Caco-2 (cell line): ENCODE results near the gene GALNT14. TPM values are rescaled to one million over a fixed set of nuclear protein-coding genes. Genes with fewer than 3 reads are reported as not detected.

Experiments used
- BruUV-seq: library from RNA; stranded (reverse); fragments of 400-500 nt; replicated peaks from 2 replicates; lab custom pipeline; 2021; lab: Mats Ljungman, UMichigan
- CTCF ChIA-PET: fragments of 300-600 bp; sonication (Branson Sonifier 250); formaldehyde crosslinking; loops from one replicate; lab custom pipeline; 2022; ENCODE audit warnings: antibody characterized with exemption; lab: Charles Lee
- POLR2A ChIA-PET: fragments of 300-600 bp; sonication (Branson Sonifier 250); formaldehyde crosslinking; loops from one replicate; lab custom pipeline; 2022; ENCODE audit warnings: antibody characterized with exemption; lab: Charles Lee
- DNase-seq, 2 experiments: peaks; one replicate each; pipeline versions ENCODE4 v3.0.0 to v3.0.0-alpha.2; 2020 to 2022
- H3K27me3 ChIP-seq: replicated peaks from 2 replicates; pipeline ENCODE4 v1.6.0; 2011; ENCODE audit warnings: low read length; ENCODE audit not compliant: control insufficient read depth, insufficient read depth
- H3K36me3 ChIP-seq: 2 replicates; pipeline ENCODE4 v1.5.1; 2011; ENCODE audit warnings: low read length; ENCODE audit not compliant: control insufficient read depth, insufficient read depth
- H3K4me1 ChIP-seq: fragments of 250-450 bp; sonication (Bioruptor Pico); 2 replicates; pipeline ENCODE4 v1.5.1; 2020; ENCODE audit warnings: mild to moderate bottlenecking
- H3K4me3 ChIP-seq: 2 replicates; pipeline ENCODE4 v1.5.1; 2011; ENCODE audit warnings: low read depth, mild to moderate bottlenecking, control low read depth, low read length
- H3K9me3 ChIP-seq: fragments of 250-450 bp; sonication (Bioruptor Pico); 2 replicates; pipeline ENCODE4 v1.5.1; 2020; ENCODE audit warnings: mild to moderate bottlenecking, moderate library complexity
- H3K27ac Mint-ChIP-seq: one replicate; pipeline ENCODE4 v1.8.0; 2022; ENCODE audit warnings: mixed read lengths; ENCODE audit not compliant: unreplicated experiment
- H3K27me3 Mint-ChIP-seq: one replicate; pipeline ENCODE4 v1.8.0; 2022; ENCODE audit warnings: mixed read lengths; ENCODE audit not compliant: insufficient read depth, unreplicated experiment
- H3K36me3 Mint-ChIP-seq: one replicate; pipeline ENCODE4 v1.8.0; 2022; ENCODE audit warnings: mild to moderate bottlenecking, mixed read lengths; ENCODE audit not compliant: insufficient read depth, unreplicated experiment
- H3K4me1 Mint-ChIP-seq: one replicate; pipeline ENCODE4 v1.8.0; 2022; ENCODE audit warnings: low read depth, mixed read lengths; ENCODE audit not compliant: unreplicated experiment
- H3K4me3 Mint-ChIP-seq: one replicate; pipeline ENCODE4 v1.8.0; 2022; ENCODE audit warnings: mild to moderate bottlenecking, moderate library complexity, mixed read lengths; ENCODE audit not compliant: unreplicated experiment
- H3K9me3 Mint-ChIP-seq: one replicate; pipeline ENCODE4 v1.8.0; 2022; ENCODE audit warnings: mixed read lengths; ENCODE audit not compliant: unreplicated experiment
- intact Hi-C: fragments of 100-400 bp; cut with micrococcal nuclease; formaldehyde crosslinking; loops from one replicate; pipeline ENCODE4 v1.10.0; 2022; ENCODE audit not compliant: unreplicated experiment
- total RNA-seq: library from RNA; stranded (reverse); gene quantifications from 2 replicates; pipeline ENCODE4 v1.2.3, GENCODE V29; 2022
- TF ChIP-seq, protein P1 (sequence below), 2 experiments: fragments of 200-600 bp in 1 of 2; IDR thresholded peaks; 1 replicate in 1 of 2; 2 replicates in 1 of 2; pipeline versions ENCODE4 v1.5.1 to v1.8.0; 2011 to 2022; ENCODE audit warnings: antibody characterized with exemption in 1 of 2, control low read depth in 1 of 2, inconsistent platforms in 1 of 2, low read depth in 1 of 2, low read length in 1 of 2, mild to moderate bottlenecking in 1 of 2, moderate library complexity in 1 of 2; ENCODE audit not compliant: insufficient read depth in 1 of 2, severe bottlenecking in 1 of 2, unreplicated experiment in 1 of 2

The GALNT14 gene
- total RNA-seq, 1 experiment from 2014 or later, result not detected

- H3K27me3 ChIP-seq, result peaks cover 2% of the 10 kb centered on the region; the same call in 1 of the 2 replicates
- H3K4me1 ChIP-seq, result no peaks in the 10 kb centered on the region
- no peaks in the 10 kb centered on the region for H3K9me3 ChIP-seq
- no peak overlapping the region for H3K4me3 ChIP-seq
- POLR2A ChIA-PET, result no interaction called here
- intact Hi-C loops, result no loop called here
- no TSS peak for BruUV-seq
- DNase-seq, result no peak
- H3K27ac Mint-ChIP-seq, result no peak overlapping the region
- no peak overlapping the region for H3K4me3 Mint-ChIP-seq
- H3K36me3 Mint-ChIP-seq, result no peaks in the 10 kb centered on the region
- H3K36me3 ChIP-seq, result no peaks in the 10 kb centered on the region
- CTCF ChIA-PET, result interaction anchor here (1.4 kb wide), 1 partner anchor 10 kb away, joined by 6 read pairs; no protein-coding TSS in a partner anchor
- H3K9me3 Mint-ChIP-seq, result no peaks in the 10 kb centered on the region
- H3K27me3 Mint-ChIP-seq, result peaks cover 17% of the 10 kb centered on the region
- H3K4me1 Mint-ChIP-seq, result no peaks in the 10 kb centered on the region
- TF ChIP-seq, protein P1, sequence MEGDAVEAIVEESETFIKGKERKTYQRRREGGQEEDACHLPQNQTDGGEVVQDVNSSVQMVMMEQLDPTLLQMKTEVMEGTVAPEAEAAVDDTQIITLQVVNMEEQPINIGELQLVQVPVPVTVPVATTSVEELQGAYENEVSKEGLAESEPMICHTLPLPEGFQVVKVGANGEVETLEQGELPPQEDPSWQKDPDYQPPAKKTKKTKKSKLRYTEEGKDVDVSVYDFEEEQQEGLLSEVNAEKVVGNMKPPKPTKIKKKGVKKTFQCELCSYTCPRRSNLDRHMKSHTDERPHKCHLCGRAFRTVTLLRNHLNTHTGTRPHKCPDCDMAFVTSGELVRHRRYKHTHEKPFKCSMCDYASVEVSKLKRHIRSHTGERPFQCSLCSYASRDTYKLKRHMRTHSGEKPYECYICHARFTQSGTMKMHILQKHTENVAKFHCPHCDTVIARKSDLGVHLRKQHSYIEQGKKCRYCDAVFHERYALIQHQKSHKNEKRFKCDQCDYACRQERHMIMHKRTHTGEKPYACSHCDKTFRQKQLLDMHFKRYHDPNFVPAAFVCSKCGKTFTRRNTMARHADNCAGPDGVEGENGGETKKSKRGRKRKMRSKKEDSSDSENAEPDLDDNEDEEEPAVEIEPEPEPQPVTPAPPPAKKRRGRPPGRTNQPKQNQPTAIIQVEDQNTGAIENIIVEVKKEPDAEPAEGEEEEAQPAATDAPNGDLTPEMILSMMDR (IDR thresholded peaks at IDR 0.05; ENCODE audit: insufficient read depth in 1 of 2, low read depth in 1 of 2, low read length in 1 of 2, severe bottlenecking in 1 of 2, unreplicated experiment in 1 of 2), result no peak
Measured at GRCh38 chr2:31078579-31079105, 59.6 kb downstream of the GALNT14 start.

DNA sequence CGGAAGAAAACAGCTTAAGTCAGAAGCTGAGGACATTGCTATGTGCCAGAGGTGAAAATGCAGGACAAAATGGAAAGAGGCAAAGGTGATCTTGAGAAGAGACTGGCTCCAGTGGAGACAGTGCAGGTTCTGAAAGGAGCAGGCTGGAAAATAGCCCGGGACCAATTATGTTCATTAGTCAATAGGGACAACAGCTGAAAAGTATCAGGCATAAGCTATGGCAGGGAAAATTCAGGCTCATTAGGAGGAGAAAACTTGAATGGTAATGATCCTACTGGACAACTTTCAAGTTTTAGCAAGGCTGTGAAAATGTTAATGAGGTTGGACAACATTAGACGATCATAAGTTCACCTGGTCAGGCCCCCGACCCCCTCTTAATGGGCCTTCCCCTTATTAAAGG is 60.2 kb downstream of the GALNT14 start:
- no peak overlapping the region for H3K4me3 ChIP-seq
- BruUV-seq, result no TSS peak
- H3K27ac Mint-ChIP-seq, result no peak overlapping the region
- TF ChIP-seq, protein P1 (IDR thresholded peaks at IDR 0.05; ENCODE audit: insufficient read depth in 1 of 2, low read depth in 1 of 2, low read length in 1 of 2, severe bottlenecking in 1 of 2, unreplicated experiment in 1 of 2), result no peak
- no peak overlapping the region for H3K4me3 Mint-ChIP-seq
- H3K36me3 Mint-ChIP-seq, result no peaks in the 10 kb centered on the region
- no peaks in the 10 kb centered on the region for H3K4me1 ChIP-seq
- no peaks in the 10 kb centered on the region for H3K4me1 Mint-ChIP-seq
- H3K9me3 ChIP-seq, result no peaks in the 10 kb centered on the region
- H3K9me3 Mint-ChIP-seq, result no peaks in the 10 kb centered on the region
- DNase-seq, result no peak
- CTCF ChIA-PET, result no interaction called here
- intact Hi-C loops, result no loop called here
- H3K27me3 Mint-ChIP-seq, result peaks cover 21% of the 10 kb centered on the region
- no peaks in the 10 kb centered on the region for H3K36me3 ChIP-seq
- POLR2A ChIA-PET, result no interaction called here
- H3K27me3 ChIP-seq, result peaks cover 2% of the 10 kb centered on the region; the same call in 1 of the 2 replicates

GRCh38 chr2:31075941-31076590 is 62.2 kb downstream of the GALNT14 start:
- H3K9me3 Mint-ChIP-seq, result no peaks in the 10 kb centered on the region
- no peaks in the 10 kb centered on the region for H3K4me1 Mint-ChIP-seq
- Histone ChIP-seq H3K36me3 (no peaks in the 10 kb centered on the region), H3K4me1 (no peaks in the 10 kb centered on the region), H3K4me3 (no peak overlapping the region), H3K9me3 (no peaks in the 10 kb centered on the region), H3K27me3 (peaks cover 2% of the 10 kb centered on the region; the same call in 1 of the 2 replicates)
- peaks cover 25% of the 10 kb centered on the region for H3K27me3 Mint-ChIP-seq
- ChIA-PET POLR2A (no interaction called here), CTCF (no interaction called here)
- no TSS peak for BruUV-seq
- intact Hi-C loops, result no loop called here
- H3K27ac Mint-ChIP-seq, result no peak overlapping the region
- TF ChIP-seq, protein P1 (IDR thresholded peaks at IDR 0.05; ENCODE audit: insufficient read depth in 1 of 2, low read depth in 1 of 2, low read length in 1 of 2, severe bottlenecking in 1 of 2, unreplicated experiment in 1 of 2), result no peak
- DNase-seq, result no peak
- no peaks in the 10 kb centered on the region for H3K36me3 Mint-ChIP-seq
- H3K4me3 Mint-ChIP-seq, result no peak overlapping the region
